ENCODE data around the gene PRAME.
"Not testable (repeated sequence)": the region's sequence is repeated elsewhere in the genome, so short reads cannot be mapped to it uniquely, and the experiment has no call there.

Gene PRAME

GRCh38 chr22:22550789-22551434 lies 8.2 kb downstream of the PRAME start:
- DNase-seq: no peak

GRCh38 chr22:22548910-22549309 lies 10.2 kb downstream of the PRAME start:
- DNase-seq: no peak

GRCh38 chr22:22548317-22548716 lies 10.7 kb downstream of the PRAME start:
- DNase-seq: no peak

GRCh38 chr22:22547692-22548300 lies 11.3 kb downstream of the PRAME start:
- DNase-seq: no peak

- no peak for DNase-seq
Measured at GRCh38 chr22:22547226-22547625, 11.8 kb downstream of the PRAME start.

GRCh38 chr22:22546490-22546889 lies 12.6 kb downstream of the PRAME start:
- no peak for DNase-seq

GRCh38 chr22:22545084-22545483 lies 14.0 kb downstream of the PRAME start:
- no peak for DNase-seq

GRCh38 chr22:22538226-22538989 lies 20.7 kb downstream of the PRAME start:
- DNase-seq: no peak

GRCh38 chr22:22536916-22537315 lies 22.1 kb downstream of the PRAME start:
- no peak for DNase-seq

GRCh38 chr22:22536515-22536914 lies 22.6 kb downstream of the PRAME start:
- no peak for DNase-seq

- DNase-seq: no peak
Measured at GRCh38 chr22:22535662-22536061, 23.4 kb downstream of the PRAME start.

- no peak for DNase-seq
Measured at GRCh38 chr22:22534604-22535415, 24.3 kb downstream of the PRAME start.

- no peak for DNase-seq
Measured at GRCh38 chr22:22533863-22534262, 25.2 kb downstream of the PRAME start.

GRCh38 chr22:22533417-22533816 lies 25.6 kb downstream of the PRAME start:
- no peak for DNase-seq

- not testable (repeated sequence) for DNase-seq
Measured at GRCh38 chr22:22532547-22533071, 26.5 kb downstream of the PRAME start.

GRCh38 chr22:22531770-22532546 lies 27.1 kb downstream of the PRAME start:
- no peak for DNase-seq

GRCh38 chr22:22528780-22529179 lies 30.3 kb downstream of the PRAME start:
- DNase-seq: no peak

- DNase-seq: no peak
Measured at GRCh38 chr22:22527312-22527711, 31.8 kb downstream of the PRAME start.

GRCh38 chr22:22526125-22526912 lies 32.7 kb downstream of the PRAME start:
- no peak for DNase-seq

- no peak for DNase-seq
Measured at GRCh38 chr22:22523494-22523893, 35.6 kb downstream of the PRAME start.

GRCh38 chr22:22521631-22522030 lies 37.4 kb downstream of the PRAME start:
- DNase-seq: no peak
